HG02840 (cell line): ENCODE data around the gene ZBTB44.

Experiments
- ATAC-seq: cut with Tn5 transposase; IDR thresholded peaks from one replicate; pipeline ENCODE4 v1.9.1; 2021; ENCODE audit warnings: mild to moderate bottlenecking, moderate library complexity, moderate number of reproducible peaks; ENCODE audit not compliant: unreplicated experiment, low FRiP score

ZBTB44 gene

DNA sequence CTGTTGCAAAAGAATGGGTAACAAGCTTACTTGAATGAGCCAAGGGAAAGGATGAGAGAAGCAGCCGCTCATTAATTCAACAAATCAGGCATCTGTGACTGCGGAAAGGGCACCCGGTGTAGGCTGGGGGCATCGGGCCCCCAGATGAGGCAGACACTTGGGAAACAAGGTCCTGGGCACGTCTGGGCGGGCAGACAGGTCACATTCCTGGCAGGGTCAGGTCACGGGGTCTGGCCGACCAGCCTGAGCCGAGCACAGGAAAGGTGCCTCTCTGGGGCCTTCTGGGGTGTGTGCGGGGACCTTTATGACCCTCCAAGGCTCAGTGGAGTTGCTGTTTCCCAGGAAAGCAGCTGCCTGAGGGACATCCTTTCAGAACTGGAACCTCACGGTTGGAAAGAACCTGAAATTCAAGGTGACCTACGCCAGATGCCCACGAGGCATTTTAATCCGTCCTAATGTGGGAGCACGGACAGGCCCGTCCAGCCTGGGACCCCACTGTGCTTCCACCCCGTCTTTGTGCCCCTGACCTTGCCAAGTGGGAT, 98.1 kb downstream of the ZBTB44 start:
- no peak for ATAC-seq

GRCh38 chr11:130216221-130216550, 98.5 kb downstream of the ZBTB44 start:
- no peak for ATAC-seq

- ATAC-seq, result no peak
Measured at GRCh38 chr11:130215531-130216220, 99.0 kb downstream of the ZBTB44 start.

DNA sequence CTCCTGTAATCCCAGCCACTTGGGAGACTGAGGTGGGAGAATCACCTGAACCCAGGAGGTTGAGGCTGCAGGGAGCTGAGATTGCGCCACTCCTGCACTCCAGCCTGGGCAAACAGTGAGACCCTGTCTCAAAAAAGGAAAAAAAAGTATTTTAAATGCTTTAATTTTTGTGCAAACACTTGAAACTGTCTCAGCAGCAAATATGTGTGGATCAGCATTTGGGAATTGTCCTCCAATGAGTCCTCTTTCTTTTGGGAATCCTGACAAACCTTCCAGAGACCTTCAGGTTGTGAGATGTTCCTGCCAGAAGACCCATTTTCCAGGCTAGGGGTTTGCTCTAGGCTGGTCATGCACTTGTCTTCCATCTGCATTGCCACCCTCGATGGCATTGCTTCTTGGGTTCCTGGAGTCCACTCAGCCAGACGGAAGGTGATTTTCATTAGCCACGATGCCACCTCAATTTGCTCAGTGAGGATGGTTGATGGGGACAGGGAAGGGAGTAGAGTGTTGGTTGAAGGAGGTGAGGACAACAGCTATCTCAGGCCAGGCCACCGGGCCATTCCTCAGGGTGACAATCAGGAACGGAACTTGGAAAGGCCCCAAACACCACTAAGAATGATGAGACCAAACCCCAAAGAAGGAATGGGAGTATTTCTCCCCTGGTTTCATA, 99.7 kb downstream of the ZBTB44 start:
- no peak for ATAC-seq

GRCh38 chr11:130213979-130214281, 100.8 kb downstream of the ZBTB44 start:
- ATAC-seq, result no peak

GRCh38 chr11:130213143-130213978, 101.4 kb downstream of the ZBTB44 start:
- no peak for ATAC-seq

DNA sequence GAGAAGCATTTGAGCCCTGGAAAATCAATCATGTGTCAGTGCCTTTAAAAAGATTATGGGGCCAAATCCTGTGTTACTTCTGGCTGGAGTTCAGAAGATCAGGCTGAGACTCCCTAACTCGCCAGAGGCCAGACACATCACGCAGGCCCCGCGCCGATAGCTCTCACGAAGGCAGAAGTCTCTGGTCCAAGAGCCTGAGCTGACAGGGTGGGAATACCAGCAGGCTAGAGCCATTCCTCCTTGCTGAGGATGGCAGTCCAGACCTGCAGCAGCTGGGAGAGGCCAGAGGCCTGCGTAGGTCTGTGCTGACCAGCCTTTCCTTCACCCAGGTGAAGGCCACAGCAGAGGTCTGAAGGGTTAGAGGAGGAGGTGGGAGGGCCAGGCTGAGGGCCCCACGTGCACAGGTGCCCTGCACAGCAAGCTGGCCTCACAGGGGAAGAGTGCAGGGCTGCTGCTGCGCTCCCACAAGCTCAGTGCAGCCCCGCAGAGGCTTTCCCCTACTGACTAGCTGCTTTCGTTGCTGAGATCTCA, 102.2 kb downstream of the ZBTB44 start:
- ATAC-seq, result no peak

DNA sequence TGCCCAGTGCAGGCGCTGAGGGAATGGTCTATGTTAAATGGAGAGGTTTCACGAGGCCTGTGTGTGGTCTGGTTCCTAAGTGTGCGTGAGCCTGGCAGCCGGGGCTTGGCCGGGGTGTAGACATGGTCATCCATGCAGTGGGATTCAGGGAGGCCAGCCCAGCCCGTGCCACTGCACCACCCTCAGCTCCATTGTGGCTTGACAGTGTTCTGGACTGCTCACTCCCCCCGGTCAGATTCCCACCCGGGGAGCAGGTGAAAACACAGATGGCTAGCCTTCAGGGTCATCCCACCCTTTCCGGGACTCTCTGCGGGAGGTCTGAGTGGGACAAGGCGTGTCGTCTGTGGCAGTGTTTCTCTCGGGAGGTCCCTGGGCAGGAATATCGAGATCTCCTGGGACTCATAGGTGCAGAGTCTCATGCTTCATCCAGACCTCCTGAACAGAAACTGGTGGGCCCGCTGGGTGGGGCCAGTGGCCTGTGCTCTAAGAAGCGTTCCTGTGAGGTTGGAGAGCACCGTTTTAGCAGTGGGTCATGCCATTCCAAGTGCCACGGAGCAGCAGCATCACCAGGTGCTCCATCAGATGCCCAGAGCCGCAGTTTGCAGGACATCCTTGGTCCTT, 102.8 kb downstream of the ZBTB44 start:
- ATAC-seq, result no peak

- no peak for ATAC-seq
Measured at GRCh38 chr11:130211144-130211543, 103.6 kb downstream of the ZBTB44 start.

DNA sequence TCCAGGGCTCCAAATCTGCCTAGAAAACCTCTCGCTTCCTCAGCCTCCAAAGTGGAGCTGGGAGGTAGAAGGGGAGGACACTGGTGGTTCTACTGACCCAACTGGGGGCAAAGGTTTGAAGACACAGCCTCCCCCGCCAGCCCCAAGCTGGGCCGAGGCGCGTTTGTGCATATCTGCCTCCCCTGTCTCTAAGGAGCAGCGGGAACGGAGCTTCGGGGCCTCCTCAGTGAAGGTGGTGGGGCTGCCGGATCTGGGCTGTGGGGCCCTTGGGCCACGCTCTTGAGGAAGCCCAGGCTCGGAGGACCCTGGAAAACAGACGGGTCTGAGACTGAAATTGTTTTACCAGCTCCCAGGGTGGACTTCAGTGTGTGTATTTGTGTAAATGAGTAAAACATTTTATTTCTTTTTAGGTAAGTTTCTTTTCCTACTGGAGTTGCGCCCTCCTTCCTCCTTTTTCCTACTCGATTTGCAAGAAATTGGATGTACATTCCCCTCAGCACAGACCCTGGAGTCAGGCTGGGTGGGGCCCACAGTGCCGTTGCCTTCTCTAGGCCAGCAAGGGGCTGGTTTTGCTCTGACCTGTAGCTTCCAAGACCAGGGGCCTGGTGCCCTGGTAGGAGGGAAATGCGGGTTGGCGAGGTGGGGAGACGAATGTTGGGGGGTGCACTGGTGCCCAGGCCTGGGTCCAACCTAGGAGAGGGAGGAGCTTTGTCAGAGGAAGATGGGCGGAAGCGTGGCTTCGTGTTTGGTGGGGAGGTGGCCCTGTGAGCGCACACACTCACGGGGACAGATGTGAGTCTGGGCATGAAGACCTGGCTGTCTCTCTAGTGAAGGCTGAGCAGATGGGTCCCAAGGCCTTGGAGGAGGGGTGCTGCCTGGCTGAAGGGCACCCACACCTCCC, 104.5 kb downstream of the ZBTB44 start:
- ATAC-seq, result no peak

DNA sequence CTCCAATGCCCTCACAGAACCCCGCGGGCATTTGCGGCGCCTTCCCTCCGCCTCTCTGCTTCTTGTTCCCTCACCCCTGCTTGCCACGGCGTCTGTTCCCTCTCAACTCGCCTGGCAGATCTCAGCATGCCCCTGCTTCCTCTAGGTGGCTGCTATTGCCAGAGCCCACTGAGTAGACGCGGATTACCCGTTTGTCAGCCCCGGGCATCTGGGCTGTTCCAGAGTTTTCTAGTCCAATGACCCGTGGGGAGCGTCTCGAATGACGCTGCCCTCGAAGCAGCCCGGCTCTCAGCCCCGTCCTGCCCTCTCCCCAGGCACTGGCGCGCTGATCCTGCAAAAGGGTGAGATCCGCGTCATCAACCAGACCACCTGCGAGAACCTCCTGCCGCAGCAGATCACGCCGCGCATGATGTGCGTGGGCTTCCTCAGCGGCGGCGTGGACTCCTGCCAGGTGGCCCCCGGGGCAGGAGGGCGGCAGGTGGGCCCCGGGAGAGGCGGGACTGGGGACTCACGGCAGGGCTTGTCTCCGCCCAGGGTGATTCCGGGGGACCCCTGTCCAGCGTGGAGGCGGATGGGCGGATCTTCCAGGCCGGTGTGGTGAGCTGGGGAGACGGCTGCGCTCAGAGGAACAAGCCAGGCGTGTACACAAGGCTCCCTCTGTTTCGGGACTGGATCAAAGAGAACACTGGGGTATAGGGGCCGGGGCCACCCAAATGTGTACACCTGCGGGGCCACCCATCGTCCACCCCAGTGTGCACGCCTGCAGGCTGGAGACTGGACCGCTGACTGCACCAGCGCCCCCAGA, 105.4 kb downstream of the ZBTB44 start:
- no peak for ATAC-seq

- no peak for ATAC-seq
Measured at GRCh38 chr11:130208241-130209127, 106.2 kb downstream of the ZBTB44 start.

DNA sequence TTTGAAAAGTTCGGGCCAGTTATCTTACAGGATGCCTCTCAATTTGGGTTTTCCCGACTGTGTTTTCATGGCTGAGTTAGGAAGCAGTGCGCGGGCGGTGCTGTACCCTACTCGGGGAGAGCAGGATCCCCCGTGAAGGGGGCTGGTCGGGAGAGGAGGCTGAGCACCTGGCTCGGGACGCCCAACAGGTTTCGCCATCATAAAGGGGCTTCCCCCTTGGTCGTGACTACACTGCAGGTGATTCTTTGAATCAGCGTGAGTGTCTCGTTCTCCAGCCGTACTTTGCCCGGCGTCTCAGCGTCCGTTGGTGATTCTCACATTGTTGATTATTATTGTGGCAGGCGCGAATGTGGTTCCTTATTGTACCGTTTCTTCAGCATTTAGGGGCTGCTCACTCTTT, 108.6 kb downstream of the ZBTB44 start:
- ATAC-seq, result no peak

DNA sequence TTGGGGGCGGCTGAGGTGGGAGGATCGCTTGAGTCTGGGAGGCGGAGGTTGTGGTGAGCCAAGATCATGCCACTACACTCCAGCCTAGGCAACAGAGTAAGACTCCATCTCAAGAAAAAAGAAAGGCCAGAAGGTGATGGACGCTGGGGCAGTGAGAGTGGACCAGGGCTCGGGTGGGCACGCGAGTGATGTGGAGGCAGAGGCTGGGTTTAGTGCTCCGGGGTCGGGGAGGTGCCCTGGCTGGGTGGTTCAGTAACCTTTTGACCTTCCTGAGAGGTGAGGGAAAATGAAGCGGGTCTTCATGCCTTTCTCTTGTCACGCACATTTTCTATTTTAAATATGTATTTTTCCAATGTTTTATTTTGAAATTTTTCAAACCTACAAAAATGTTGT, 110.0 kb downstream of the ZBTB44 start:
- no peak for ATAC-seq

GRCh38 chr11:130203766-130204702, 110.7 kb downstream of the ZBTB44 start:
- ATAC-seq, result no peak

- ATAC-seq, result no peak
Measured at GRCh38 chr11:130202818-130203689, 111.7 kb downstream of the ZBTB44 start.
